ENCODE measurements around the gene SLC17A2. TPM values are rescaled to one million over a fixed set of nuclear protein-coding genes. Genes with fewer than 3 reads are reported as not detected.

Gene SLC17A2
- total RNA-seq, 1 donor from 2014 or later = not detected

DNA sequence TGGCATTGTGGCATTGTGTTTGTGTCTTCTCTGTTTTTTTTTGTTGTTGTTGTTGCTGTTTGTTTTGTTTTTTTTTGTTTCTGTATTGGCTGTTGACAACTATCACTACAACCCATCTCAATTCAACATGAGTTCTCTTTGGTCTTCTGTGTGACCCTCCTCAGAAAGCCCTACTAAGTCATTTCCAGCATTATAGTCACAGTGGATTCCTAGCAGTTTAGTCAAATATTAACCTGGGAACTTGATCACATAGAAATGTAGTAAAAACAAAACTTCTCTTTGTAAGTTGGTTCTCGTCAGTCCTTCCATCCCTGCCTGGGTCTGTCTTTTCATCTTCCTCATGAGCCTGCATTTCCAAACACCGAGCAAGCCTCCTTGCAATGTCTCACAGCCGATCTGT lies 16.8 kb downstream of the SLC17A2 start:
- TF ChIP-seq CTCF (IDR thresholded peaks at IDR 0.05) = no peak
- DNase-seq (no peak), ATAC-seq (ENCODE audit: low read depth) (no peak)
- intact Hi-C loops (cut with micrococcal nuclease) = no loop called here
- Mint-ChIP-seq H3K4me3 (no peak overlapping the region), H3K36me3 (ENCODE audit: low read depth) (no peaks in the 10 kb centered on the region), H3K27me3 (peaks cover 5% of the 10 kb centered on the region), H3K4me1 (peaks cover 4% of the 10 kb centered on the region), H3K9me3 (no peaks in the 10 kb centered on the region), H3K27ac (no peak overlapping the region)
- POLR2A ChIA-PET = no interaction called here
- CTCF ChIA-PET = no interaction called here

DNA sequence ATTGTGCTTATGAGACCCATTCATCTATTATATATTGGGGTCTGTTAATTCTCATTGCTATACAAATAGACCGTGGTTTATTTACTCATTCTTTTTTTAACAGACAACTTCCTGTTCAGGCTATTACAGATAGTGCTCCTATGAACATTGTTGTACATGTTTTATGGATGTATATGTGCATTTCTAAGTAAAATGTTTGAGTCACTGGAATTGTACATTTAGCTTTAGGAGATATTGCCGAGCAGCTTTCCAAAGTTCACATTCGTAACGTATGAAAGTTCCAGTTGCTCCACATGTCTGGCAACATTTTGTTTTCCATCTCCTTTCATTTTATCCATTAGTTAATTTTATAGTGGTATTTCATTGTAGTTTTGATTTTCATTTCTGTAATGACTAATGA lies 19.1 kb downstream of the SLC17A2 start:
- peaks cover 12% of the 10 kb centered on the region for H3K27me3 Mint-ChIP-seq
- intact Hi-C loops (cut with micrococcal nuclease) = no loop called here
- DNase-seq (no peak), ATAC-seq (ENCODE audit: low read depth) (no peak)
- peaks cover 4% of the 10 kb centered on the region for H3K4me1 Mint-ChIP-seq
- TF ChIP-seq CTCF (IDR thresholded peaks at IDR 0.05) = no peak
- no peak overlapping the region for H3K4me3 Mint-ChIP-seq
- ChIA-PET CTCF (no interaction called here), POLR2A (no interaction called here)
- H3K27ac Mint-ChIP-seq = no peak overlapping the region
- H3K36me3 Mint-ChIP-seq (ENCODE audit: low read depth) = no peaks in the 10 kb centered on the region
- H3K9me3 Mint-ChIP-seq = no peaks in the 10 kb centered on the region

GRCh38 chr6:25907475-25908014 lies 22.9 kb downstream of the SLC17A2 start:
- intact Hi-C loops (cut with micrococcal nuclease) = no loop called here
- no peaks in the 10 kb centered on the region for H3K9me3 Mint-ChIP-seq
- peaks cover 9% of the 10 kb centered on the region for H3K4me1 Mint-ChIP-seq
- H3K27me3 Mint-ChIP-seq = peaks cover 20% of the 10 kb centered on the region
- no peaks in the 10 kb centered on the region for H3K36me3 Mint-ChIP-seq (ENCODE audit: low read depth)
- DNase-seq (no peak), ATAC-seq (ENCODE audit: low read depth) (no peak)
- POLR2A ChIA-PET = no interaction called here
- no peak overlapping the region for H3K27ac Mint-ChIP-seq
- TF ChIP-seq CTCF (IDR thresholded peaks at IDR 0.05) = no peak
- H3K4me3 Mint-ChIP-seq = no peak overlapping the region
- CTCF ChIA-PET = no interaction called here

DNA sequence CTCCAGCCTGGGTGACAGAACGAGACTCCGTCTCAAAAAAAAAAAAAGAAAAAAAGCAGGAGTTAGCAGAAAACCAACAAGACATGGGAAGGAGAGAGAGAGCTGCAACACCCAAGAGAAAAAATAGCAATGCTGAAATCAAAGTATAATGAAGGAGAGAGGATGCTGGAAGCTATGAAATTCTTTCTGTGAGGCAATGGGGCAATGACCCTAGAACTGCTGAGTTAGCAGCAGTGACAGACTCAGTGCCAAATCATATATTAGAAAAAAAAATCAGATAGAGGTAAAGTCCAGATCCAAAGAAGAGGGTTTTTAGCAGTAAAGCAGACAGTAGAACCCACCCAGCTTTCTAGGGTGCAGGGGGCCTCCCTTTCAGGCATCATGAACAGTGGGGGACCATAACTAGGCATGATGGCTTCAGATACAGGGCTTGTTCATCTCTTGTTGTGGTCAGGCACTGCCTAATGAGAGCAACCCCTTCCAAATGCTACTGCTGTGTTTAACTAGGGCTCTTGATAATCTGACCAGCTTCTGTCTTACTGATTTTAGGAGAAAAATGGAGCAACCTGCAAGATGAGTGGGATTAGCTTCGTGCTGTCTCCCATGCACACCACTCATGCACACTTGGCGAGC lies 26.9 kb downstream of the SLC17A2 start:
- intact Hi-C loops (cut with micrococcal nuclease) = no loop called here
- ChIA-PET CTCF (no interaction called here), POLR2A (no interaction called here)
- Mint-ChIP-seq H3K27ac (no peak overlapping the region), H3K36me3 (ENCODE audit: low read depth) (no peaks in the 10 kb centered on the region), H3K9me3 (no peaks in the 10 kb centered on the region), H3K4me1 (peaks cover 9% of the 10 kb centered on the region), H3K27me3 (peaks cover 20% of the 10 kb centered on the region), H3K4me3 (no peak overlapping the region)
- no peak for DNase-seq
- no peak for ATAC-seq (ENCODE audit: low read depth)
- TF ChIP-seq CTCF (IDR thresholded peaks at IDR 0.05) = no peak

GRCh38 chr6:25902071-25902470 lies 28.4 kb downstream of the SLC17A2 start:
- TF ChIP-seq CTCF (IDR thresholded peaks at IDR 0.05) = no peak
- no peak overlapping the region for H3K4me3 Mint-ChIP-seq
- POLR2A ChIA-PET = no interaction called here
- H3K9me3 Mint-ChIP-seq = no peaks in the 10 kb centered on the region
- peaks cover 11% of the 10 kb centered on the region for H3K27me3 Mint-ChIP-seq
- intact Hi-C loops (cut with micrococcal nuclease) = no loop called here
- peaks cover 9% of the 10 kb centered on the region for H3K4me1 Mint-ChIP-seq
- DNase-seq = no peak
- CTCF ChIA-PET = no interaction called here
- H3K36me3 Mint-ChIP-seq (ENCODE audit: low read depth) = no peaks in the 10 kb centered on the region
- H3K27ac Mint-ChIP-seq = no peak overlapping the region
- ATAC-seq (ENCODE audit: low read depth) = no peak

Data from activated B cell treated with CpG ODN at 0.5 μM for 24 hours (primary cell).